NCI-H2107 (cell line): Measurements from ENCODE around the gene GALNS.

Experiments used
- DNase-seq: peaks from one replicate; lab custom pipeline; 2025; lab: John Stamatoyannopoulos, UW

GALNS gene

GRCh38 chr16:88876942-88877526, 20.3 kb upstream of the GALNS start:
- no peak for DNase-seq

- no peak for DNase-seq
These were observed 19.0 kb upstream of the GALNS start for GRCh38 chr16:88875703-88876234.

GRCh38 chr16:88874938-88875599, 18.3 kb upstream of the GALNS start:
- DNase-seq, result no peak

GRCh38 chr16:88872650-88873331, 16.0 kb upstream of the GALNS start:
- no peak for DNase-seq

GRCh38 chr16:88871730-88872416, 15.1 kb upstream of the GALNS start:
- no peak for DNase-seq

- DNase-seq, result no peak
These were observed 14.6 kb upstream of the GALNS start for GRCh38 chr16:88871349-88871702.

GRCh38 chr16:88870608-88871348, 14.0 kb upstream of the GALNS start:
- DNase-seq, result no peak

- no peak for DNase-seq
These were observed 12.9 kb upstream of the GALNS start for GRCh38 chr16:88869673-88869980.

GRCh38 chr16:88868974-88869672, 12.4 kb upstream of the GALNS start:
- DNase-seq, result no peak

GRCh38 chr16:88867581-88868246, 11.0 kb upstream of the GALNS start:
- DNase-seq, result no peak

- DNase-seq, result no peak
These were observed 9.6 kb upstream of the GALNS start, which contains the start of gene PABPN1L for GRCh38 chr16:88866151-88866920. TSS of gene PABPN1L (minus strand) at chr16:88866660. CDS start at chr16:88866606, 54 bp downstream.

- DNase-seq, result no peak
These were observed 9.0 kb upstream of the GALNS start for GRCh38 chr16:88865742-88866141.

- no peak for DNase-seq
These were observed 8.6 kb upstream of the GALNS start for GRCh38 chr16:88865310-88865709.

- DNase-seq, result no peak
These were observed 7.8 kb upstream of the GALNS start for GRCh38 chr16:88864521-88864920.

- DNase-seq, result no peak
These were observed 7.4 kb upstream of the GALNS start for GRCh38 chr16:88864099-88864498.

- DNase-seq, result no peak
These were observed 6.7 kb upstream of the GALNS start for GRCh38 chr16:88863426-88863825.

- DNase-seq, result no peak
These were observed 6.2 kb upstream of the GALNS start for GRCh38 chr16:88862968-88863367.

- DNase-seq, result no peak
These were observed 4.6 kb upstream of the GALNS start for GRCh38 chr16:88861359-88861758.

GRCh38 chr16:88859381-88860091, 2.8 kb upstream of the GALNS start:
- DNase-seq, result no peak
